ENCODE data around the gene USF3. TPM values are rescaled to one million over a fixed set of nuclear protein-coding genes. Genes with fewer than 3 reads are reported as not detected.

USF3 gene
- polyA plus RNA-seq, 1 donor from 2014 or later, result 15.4 TPM

GRCh38 chr3:113658107-113658506 lies 38.3 kb downstream of the USF3 start:
- Histone ChIP-seq H3K9me2 (ENCODE audit: insufficient read depth, low read length) (no peaks in the 10 kb centered on the region), H4K20me1 (ENCODE audit: insufficient read depth) (no peaks in the 10 kb centered on the region), H3K27ac (ENCODE audit: low read length) (no peak overlapping the region), H3K4me2 (ENCODE audit: low read length) (no peak overlapping the region), H3K9ac (ENCODE audit: low read length) (no peak overlapping the region), H3K4me3 (ENCODE audit: low read length) (no peak overlapping the region), H3F3A (ENCODE audit: insufficient read depth, low read length, poor library complexity, severe bottlenecking) (no peaks in the 10 kb centered on the region), H3K79me2 (replicated peaks; ENCODE audit: insufficient read depth, low read length) (no peaks in the 10 kb centered on the region), H2AFZ (ENCODE audit: low read depth, low read length) (no peak overlapping the region), H3K9me3 (ENCODE audit: low read length) (no peaks in the 10 kb centered on the region), H3K36me3 (ENCODE audit: insufficient read depth, low read length) (peaks cover 16% of the 10 kb centered on the region), H3K27me3 (ENCODE audit: insufficient read depth, low read depth, low read length) (no peaks in the 10 kb centered on the region)
- TF ChIP-seq TAF1 (IDR thresholded peaks at IDR 0.05; ENCODE audit: low read depth) (no peak), EZH2 (IDR thresholded peaks at IDR 0.05; ENCODE audit: borderline replicate concordance, insufficient read depth, low read length, poor library complexity, severe bottlenecking) (no peak), RAD21 (conservative IDR thresholded peaks at IDR 0.05) (no peak), MXI1 (conservative IDR thresholded peaks at IDR 0.05; ENCODE audit: poor library complexity, severe bottlenecking) (no peak), SMC3 (conservative IDR thresholded peaks at IDR 0.05; ENCODE audit: poor library complexity) (no peak), POLR2AphosphoS5 (IDR thresholded peaks at IDR 0.05) (no peak), REST (IDR thresholded peaks at IDR 0.05; ENCODE audit: borderline replicate concordance) (no peak), EP300 (conservative IDR thresholded peaks at IDR 0.05; ENCODE audit: poor library complexity, severe bottlenecking) (no peak), CTCF (IDR thresholded peaks at IDR 0.05; ENCODE audit: poor library complexity, severe bottlenecking) (no peak)

GRCh38 chr3:113654851-113655250 lies 41.6 kb downstream of the USF3 start:
- no peak overlapping the region for H3K9ac ChIP-seq (ENCODE audit: low read length)
- TF ChIP-seq POLR2AphosphoS5 (IDR thresholded peaks at IDR 0.05) (no peak), SMC3 (conservative IDR thresholded peaks at IDR 0.05; ENCODE audit: poor library complexity) (no peak), TAF1 (IDR thresholded peaks at IDR 0.05; ENCODE audit: low read depth) (no peak), RAD21 (conservative IDR thresholded peaks at IDR 0.05) (no peak), EP300 (conservative IDR thresholded peaks at IDR 0.05; ENCODE audit: poor library complexity, severe bottlenecking) (no peak), CTCF (IDR thresholded peaks at IDR 0.05; ENCODE audit: poor library complexity, severe bottlenecking) (no peak), MXI1 (conservative IDR thresholded peaks at IDR 0.05; ENCODE audit: poor library complexity, severe bottlenecking) (no peak), REST (IDR thresholded peaks at IDR 0.05; ENCODE audit: borderline replicate concordance) (no peak), EZH2 (IDR thresholded peaks at IDR 0.05; ENCODE audit: borderline replicate concordance, insufficient read depth, low read length, poor library complexity, severe bottlenecking) (no peak)
- H2AFZ ChIP-seq (ENCODE audit: low read depth, low read length), result no peak overlapping the region
- no peaks in the 10 kb centered on the region for H4K20me1 ChIP-seq (ENCODE audit: insufficient read depth)
- H3K9me2 ChIP-seq (ENCODE audit: insufficient read depth, low read length), result no peaks in the 10 kb centered on the region
- no peak overlapping the region for H3K27ac ChIP-seq (ENCODE audit: low read length)
- no peaks in the 10 kb centered on the region for H3K79me2 ChIP-seq (replicated peaks; ENCODE audit: insufficient read depth, low read length)
- peaks cover 16% of the 10 kb centered on the region for H3K36me3 ChIP-seq (ENCODE audit: insufficient read depth, low read length)
- no peaks in the 10 kb centered on the region for H3F3A ChIP-seq (ENCODE audit: insufficient read depth, low read length, poor library complexity, severe bottlenecking)
- no peak overlapping the region for H3K4me3 ChIP-seq (ENCODE audit: low read length)
- H3K9me3 ChIP-seq (ENCODE audit: low read length), result no peaks in the 10 kb centered on the region
- H3K27me3 ChIP-seq (ENCODE audit: insufficient read depth, low read depth, low read length), result no peaks in the 10 kb centered on the region
- H3K4me2 ChIP-seq (ENCODE audit: low read length), result no peak overlapping the region

Data from neural cell (in vitro differentiated cells).